Fibroblast of peridontal ligament (primary cell): Measurements from ENCODE around the gene EIF5A.

ENCODE experiments used
- DNase-seq: peaks from one replicate; pipeline ENCODE4 v3.0.0-alpha.2; 2010; ENCODE audit errors: extremely low read depth

The EIF5A gene

DNA sequence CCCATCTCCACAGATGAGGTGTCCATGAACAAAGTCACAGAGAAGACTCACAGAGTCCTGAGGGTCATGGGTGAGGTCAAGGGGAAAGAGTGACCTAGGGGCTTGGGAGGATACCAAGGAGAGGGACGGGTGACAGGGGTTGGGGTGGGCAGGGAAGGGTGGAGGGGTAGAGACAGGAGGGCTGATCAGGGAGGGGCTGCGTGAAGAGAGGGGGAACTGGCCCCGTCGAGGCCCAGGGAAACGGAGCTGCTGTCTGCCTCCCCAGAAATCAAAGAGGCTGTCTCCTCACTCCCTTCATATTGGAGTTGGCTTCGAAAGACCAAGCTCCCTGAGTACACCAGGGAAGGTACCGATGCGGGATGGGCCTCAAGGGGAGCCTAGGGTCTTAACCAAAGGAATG, 48.1 kb downstream of the EIF5A start:
- no peak for DNase-seq

GRCh38 chr17:7356072-7356549, 48.7 kb downstream of the EIF5A start:
- DNase-seq, result peak; percentile 37

DNA sequence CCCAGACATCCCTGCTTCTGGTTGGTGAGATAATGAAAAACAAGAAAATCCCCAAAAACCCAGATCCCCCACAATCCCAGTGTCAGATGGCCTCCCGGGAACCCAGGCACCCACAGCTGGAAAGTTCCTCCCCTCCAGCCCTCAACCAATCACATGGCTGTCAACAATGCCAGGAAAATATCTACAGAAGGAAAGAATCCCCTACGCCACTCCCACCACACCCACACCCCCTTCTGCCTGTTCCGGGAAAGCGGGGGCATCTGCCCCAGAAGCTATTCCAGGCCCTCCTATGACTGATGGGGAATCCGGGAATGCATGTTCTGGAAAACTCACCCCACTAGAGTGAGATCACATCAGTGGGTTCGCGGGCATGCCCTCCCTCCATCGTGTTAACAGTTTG, 49.3 kb downstream of the EIF5A start:
- no peak for DNase-seq

- DNase-seq, result no peak
Observed at GRCh38 chr17:7357381-7357780, 50.0 kb downstream of the EIF5A start.

GRCh38 chr17:7361906-7362305, 54.5 kb downstream of the EIF5A start:
- no peak for DNase-seq
